SK-N-DZ (cell line): Measurements from ENCODE around the gene RARA.
A peak's percentile ranks its signal among the peaks of the same experiment; 100 is the strongest.
"Not testable (repeated sequence)": the region's sequence is repeated elsewhere in the genome, so short reads cannot be mapped to it uniquely, and the experiment has no call there.

Experiments
- DNase-seq: peaks from one replicate; pipeline ENCODE4 v3.0.0-alpha.2; 2015; ENCODE audit warnings: low spot score

The RARA gene

DNA sequence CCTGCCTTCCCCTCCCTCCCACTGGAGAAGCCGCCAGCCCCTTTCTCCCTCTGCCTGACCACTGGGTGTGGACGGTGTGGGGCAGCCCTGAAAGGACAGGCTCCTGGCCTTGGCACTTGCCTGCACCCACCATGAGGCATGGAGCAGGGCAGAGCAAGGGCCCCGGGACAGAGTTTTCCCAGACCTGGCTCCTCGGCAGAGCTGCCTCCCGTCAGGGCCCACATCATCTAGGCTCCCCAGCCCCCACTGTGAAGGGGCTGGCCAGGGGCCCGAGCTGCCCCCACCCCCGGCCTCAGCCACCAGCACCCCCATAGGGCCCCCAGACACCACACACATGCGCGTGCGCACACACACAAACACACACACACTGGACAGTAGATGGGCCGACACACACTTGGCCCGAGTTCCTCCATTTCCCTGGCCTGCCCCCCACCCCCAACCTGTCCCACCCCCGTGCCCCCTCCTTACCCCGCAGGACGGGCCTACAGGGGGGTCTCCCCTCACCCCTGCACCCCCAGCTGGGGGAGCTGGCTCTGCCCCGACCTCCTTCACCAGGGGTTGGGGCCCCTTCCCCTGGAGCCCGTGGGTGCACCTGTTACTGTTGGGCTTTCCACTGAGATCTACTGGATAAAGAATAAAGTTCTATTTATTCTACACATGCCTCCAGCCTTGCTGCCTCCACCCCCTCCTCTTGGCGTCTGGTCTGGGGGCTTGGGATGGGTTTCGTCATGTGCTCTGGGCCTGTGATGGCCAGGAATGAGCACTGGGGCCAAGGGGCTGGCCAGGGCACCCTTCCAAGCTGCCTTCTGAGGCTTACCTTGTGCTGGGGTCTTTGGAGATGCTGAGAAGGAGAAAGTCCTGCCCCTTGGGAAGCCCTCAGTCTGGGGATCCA lies 48.3 kb downstream of the RARA start:
- DNase-seq = no peak

- peak; percentile 84 for DNase-seq
Observed at GRCh38 chr17:40358323-40359038, 49.5 kb downstream of the RARA start.

- no peak for DNase-seq
Observed at GRCh38 chr17:40360091-40360490, 51.1 kb downstream of the RARA start.

GRCh38 chr17:40361063-40361924 lies 52.3 kb downstream of the RARA start:
- no peak for DNase-seq

GRCh38 chr17:40361925-40362695 lies 53.1 kb downstream of the RARA start:
- DNase-seq = no peak

- peak; percentile 76 for DNase-seq
Observed at GRCh38 chr17:40362696-40363110, 53.7 kb downstream of the RARA start.

GRCh38 chr17:40363111-40363827 lies 54.3 kb downstream of the RARA start:
- DNase-seq = no peak

DNA sequence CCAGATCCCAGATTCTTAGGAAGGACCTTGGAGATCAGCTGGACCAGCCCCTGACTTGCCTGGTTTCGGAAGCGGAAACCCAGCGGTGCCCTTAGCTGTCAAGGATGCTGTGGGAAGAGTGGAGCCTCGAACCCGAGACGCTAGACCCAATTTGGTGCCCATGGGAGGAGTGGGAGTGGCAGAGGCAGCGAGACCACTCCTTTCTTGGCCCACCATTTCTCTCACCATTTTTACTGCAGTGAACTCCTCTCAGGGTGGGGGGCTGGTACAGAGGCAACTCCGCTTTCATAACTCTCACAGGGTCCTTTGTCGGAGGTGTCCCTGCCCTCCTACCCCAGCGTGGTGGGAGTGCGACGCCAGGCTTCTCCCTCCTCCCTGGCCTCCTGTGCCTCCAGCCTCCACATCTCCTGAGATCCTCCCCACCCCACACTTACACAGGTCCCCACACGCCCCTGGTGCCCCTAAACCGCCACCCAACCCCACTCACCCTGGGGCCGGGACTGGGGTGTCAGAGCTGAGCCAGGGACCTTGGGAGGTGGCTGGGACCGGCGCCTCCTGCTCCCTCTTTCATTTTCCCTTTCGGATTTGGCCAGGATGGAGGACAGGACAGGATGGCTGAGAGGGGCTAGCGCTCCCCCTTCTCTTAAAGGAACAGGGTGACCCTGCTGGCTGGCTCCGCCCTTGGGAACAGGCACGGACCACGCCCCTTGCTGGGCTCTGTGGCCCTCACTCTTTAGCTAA lies 55.3 kb downstream of the RARA start, which contains the start of gene GJD3:
TSS of gene GJD3 (minus strand) at position 617 of the 741 bp plus-strand sequence. CDS start 922 bp downstream, outside the sequence.
- DNase-seq = no peak

DNA sequence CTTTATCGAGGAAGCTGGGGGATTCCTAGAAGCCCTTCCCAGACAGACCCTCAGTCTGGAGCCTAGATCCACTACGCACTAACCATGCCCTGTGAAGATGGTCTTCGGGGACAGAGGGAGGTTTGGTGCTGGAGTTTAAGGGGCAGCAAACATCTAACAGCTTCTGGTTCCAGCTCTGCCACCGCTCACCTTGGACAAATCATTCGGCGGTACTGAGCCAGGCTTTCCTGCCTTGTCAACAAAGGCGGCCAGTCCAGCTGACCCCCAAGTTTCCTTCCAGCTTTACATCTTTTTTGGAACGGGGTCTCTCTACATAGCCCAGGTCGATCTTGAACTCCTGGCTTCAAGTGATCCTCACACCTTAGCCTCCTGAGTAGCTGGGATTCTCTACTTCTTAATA lies 55.9 kb downstream of the RARA start:
- no peak for DNase-seq

GRCh38 chr17:40366076-40366860 lies 57.3 kb downstream of the RARA start:
- DNase-seq = no peak

GRCh38 chr17:40366861-40367518 lies 58.0 kb downstream of the RARA start:
- DNase-seq = no peak

GRCh38 chr17:40367728-40368127 lies 58.7 kb downstream of the RARA start:
- not testable (repeated sequence) for DNase-seq

GRCh38 chr17:40369923-40370322 lies 60.9 kb downstream of the RARA start:
- DNase-seq = no peak

DNA sequence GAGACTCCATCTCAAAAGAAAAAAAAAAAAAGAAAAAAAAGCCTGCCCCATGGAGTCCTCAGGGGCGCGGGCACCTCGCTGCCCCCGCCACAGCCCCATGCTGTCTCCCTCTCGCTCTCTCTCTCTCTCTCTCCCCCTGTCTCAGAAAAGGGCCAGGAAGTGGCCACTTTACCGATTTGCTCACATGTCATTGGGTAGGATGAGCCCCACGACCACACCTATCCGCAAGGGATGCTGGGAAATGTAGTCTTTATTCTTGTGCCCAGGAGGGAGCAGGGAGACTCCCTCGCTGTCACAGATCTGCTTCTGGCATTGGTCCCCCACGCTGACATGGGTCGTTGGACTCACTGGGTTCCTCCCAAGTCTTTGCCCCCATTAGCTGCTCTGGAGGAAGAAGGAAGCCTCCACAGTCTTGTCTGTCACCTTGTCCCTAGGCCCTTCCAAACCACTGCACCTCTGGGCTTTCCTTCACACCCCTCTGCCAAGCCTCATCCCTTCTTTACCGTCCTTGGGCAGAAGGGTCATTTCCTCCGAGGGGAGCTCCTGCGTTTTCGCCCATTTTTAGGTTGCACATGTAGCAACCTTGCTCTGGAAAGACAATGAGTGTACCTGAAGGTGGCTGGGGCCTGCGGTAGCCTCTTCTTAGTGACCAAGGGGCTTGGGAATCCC lies 62.4 kb downstream of the RARA start:
- no peak for DNase-seq

DNA sequence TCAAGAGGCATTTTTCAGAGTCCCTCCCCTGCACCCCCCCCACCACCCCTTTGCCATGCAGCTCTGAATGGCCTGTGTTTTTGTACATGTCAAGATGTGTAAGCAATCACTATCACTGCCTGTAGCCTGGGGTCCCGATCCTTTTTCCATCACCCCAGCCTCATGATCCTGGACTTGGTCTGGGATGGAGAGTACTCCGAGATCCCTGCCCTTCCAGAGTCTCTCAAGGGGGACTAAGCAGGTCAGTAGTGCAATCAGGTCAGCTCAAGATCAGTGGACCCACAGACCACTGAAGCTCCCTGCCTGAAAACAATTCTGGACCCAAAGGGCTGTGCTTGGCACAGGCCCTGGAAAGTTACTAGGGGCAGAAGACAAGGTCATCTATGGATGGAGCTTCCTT lies 63.1 kb downstream of the RARA start:
- DNase-seq = no peak

GRCh38 chr17:40372644-40373043 lies 63.7 kb downstream of the RARA start:
- not testable (repeated sequence) for DNase-seq

- no peak for DNase-seq
Observed at GRCh38 chr17:40373324-40373723, 64.3 kb downstream of the RARA start.

- DNase-seq = no peak
Observed at GRCh38 chr17:40373999-40374398, 65.0 kb downstream of the RARA start.
